ENCODE data around the gene SMNDC1.

DNA sequence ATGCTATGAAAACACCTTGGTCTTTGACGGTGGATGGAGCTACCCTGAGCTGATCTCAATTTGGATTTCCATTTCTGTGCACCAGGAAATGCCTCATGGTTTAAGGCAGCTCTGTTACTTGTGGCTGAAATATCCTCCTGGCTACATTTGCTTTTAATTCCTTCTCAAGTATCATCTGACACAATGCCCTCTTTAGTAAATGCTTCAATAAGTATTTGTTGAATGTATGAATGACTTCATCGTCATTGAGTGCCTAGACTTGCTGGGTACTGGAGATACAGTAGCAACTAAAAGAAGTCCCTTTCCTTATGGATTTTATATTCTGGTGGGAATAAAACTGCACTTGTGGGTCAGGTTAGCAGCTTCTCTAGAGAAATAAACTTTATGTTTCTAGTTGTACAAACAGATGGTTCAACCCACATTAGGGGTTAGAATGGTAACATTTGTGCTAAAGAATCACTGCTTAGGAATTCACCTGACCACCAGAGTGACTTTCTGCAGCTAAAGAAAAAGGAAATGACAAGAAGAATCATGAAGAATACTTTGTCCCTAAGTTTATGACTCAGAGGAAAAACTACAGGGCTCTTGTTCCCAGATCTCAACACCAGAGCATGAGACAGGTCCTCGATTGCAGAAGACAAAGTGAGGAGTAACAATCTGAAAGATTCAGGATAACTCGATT is 21.8 kb upstream of the SMNDC1 start:
- no peak for TF ChIP-seq POLR2A (IDR thresholded peaks at IDR 0.05)
- TF ChIP-seq, protein P1, sequence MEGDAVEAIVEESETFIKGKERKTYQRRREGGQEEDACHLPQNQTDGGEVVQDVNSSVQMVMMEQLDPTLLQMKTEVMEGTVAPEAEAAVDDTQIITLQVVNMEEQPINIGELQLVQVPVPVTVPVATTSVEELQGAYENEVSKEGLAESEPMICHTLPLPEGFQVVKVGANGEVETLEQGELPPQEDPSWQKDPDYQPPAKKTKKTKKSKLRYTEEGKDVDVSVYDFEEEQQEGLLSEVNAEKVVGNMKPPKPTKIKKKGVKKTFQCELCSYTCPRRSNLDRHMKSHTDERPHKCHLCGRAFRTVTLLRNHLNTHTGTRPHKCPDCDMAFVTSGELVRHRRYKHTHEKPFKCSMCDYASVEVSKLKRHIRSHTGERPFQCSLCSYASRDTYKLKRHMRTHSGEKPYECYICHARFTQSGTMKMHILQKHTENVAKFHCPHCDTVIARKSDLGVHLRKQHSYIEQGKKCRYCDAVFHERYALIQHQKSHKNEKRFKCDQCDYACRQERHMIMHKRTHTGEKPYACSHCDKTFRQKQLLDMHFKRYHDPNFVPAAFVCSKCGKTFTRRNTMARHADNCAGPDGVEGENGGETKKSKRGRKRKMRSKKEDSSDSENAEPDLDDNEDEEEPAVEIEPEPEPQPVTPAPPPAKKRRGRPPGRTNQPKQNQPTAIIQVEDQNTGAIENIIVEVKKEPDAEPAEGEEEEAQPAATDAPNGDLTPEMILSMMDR (IDR thresholded peaks at IDR 0.05) = no peak
